Nephron (organoid): ENCODE measurements around the gene ARHGEF7.

Experiments
- H3K27ac Mint-ChIP-seq, 3 experiments: 2 replicates each; pipeline ENCODE4 v1.8.0; 2020; ENCODE audit warnings: mixed read lengths in 3 of 3, mild to moderate bottlenecking in 2 of 3, moderate library complexity in 1 of 3
- H3K27me3 Mint-ChIP-seq: 2 replicates; pipeline ENCODE4 v1.8.0; 2021; ENCODE audit warnings: low read depth, mild to moderate bottlenecking, moderate library complexity, mixed read lengths
- H3K36me3 Mint-ChIP-seq: 2 replicates; pipeline ENCODE4 v1.8.0; 2020; ENCODE audit warnings: low read depth, mixed read lengths
- H3K4me1 Mint-ChIP-seq: 2 replicates; pipeline ENCODE4 v1.8.0; 2020; ENCODE audit warnings: mixed read lengths
- H3K4me3 Mint-ChIP-seq, 3 experiments: 2 replicates each; pipeline ENCODE4 v1.8.0; 2020; ENCODE audit warnings: mild to moderate bottlenecking in 3 of 3, mixed read lengths in 3 of 3, moderate library complexity in 2 of 3
- H3K9me3 Mint-ChIP-seq: 2 replicates; pipeline ENCODE4 v1.8.0; 2020; ENCODE audit warnings: mixed read lengths
- TF ChIP-seq, protein P1 (sequence below), 3 experiments: fragments of 200-600 bp; sonication (generic); IDR thresholded peaks; one replicate each; pipeline ENCODE4 v1.5.0; 2021; ENCODE audit warnings: antibody characterized with exemption in 3 of 3; ENCODE audit not compliant: unreplicated experiment in 3 of 3

Gene ARHGEF7

DNA sequence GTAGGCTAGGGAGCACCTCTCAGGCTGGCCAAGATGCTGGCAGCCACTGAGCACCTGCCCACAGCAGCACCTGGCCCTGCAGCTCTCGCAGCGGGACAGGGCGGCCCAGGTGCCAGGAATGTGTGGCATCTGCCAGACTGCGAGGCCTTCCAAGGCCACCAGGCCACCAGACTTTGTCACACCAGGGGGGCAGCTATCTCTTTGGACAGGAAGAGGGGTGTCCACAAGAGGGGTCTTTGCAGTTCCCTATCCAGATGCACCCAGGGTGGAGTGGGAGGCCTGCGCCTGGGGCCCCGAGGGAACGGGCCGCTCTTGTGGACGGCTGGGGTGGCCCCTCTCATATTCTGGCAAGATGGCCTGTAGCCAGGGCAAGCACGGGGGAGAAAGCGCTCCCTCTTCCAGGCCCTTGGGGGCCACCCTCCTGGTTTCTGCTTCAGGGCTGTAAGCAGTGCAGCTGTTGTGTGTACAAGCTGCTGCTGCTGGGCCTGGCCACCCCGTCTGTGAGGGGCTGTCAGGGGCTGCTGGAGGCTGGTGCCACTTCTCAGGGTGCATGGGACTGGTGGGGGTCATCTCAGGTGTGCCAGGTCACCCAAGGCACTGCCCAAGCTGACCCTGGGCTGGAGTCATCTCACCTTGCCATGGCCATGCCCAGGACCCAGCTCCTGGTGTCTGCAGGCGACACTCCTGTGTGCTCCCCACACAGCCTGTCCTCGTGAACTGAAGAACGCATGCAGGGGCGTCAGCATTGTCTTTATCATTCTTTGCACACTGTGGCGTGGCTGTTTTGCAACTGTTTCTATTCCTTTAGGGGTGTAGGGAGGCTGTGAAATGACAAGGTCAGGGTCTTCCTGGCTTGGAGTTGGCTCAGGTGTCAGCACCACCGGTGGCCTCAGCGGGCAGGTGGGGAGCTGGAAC is 207.1 kb downstream of the ARHGEF7 start:
- H3K9me3 Mint-ChIP-seq = no peaks in the 10 kb centered on the region
- no peak overlapping the region for H3K4me3 Mint-ChIP-seq
- H3K27me3 Mint-ChIP-seq = peaks cover 5% of the 10 kb centered on the region
- TF ChIP-seq, protein P1, sequence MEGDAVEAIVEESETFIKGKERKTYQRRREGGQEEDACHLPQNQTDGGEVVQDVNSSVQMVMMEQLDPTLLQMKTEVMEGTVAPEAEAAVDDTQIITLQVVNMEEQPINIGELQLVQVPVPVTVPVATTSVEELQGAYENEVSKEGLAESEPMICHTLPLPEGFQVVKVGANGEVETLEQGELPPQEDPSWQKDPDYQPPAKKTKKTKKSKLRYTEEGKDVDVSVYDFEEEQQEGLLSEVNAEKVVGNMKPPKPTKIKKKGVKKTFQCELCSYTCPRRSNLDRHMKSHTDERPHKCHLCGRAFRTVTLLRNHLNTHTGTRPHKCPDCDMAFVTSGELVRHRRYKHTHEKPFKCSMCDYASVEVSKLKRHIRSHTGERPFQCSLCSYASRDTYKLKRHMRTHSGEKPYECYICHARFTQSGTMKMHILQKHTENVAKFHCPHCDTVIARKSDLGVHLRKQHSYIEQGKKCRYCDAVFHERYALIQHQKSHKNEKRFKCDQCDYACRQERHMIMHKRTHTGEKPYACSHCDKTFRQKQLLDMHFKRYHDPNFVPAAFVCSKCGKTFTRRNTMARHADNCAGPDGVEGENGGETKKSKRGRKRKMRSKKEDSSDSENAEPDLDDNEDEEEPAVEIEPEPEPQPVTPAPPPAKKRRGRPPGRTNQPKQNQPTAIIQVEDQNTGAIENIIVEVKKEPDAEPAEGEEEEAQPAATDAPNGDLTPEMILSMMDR (IDR thresholded peaks at IDR 0.05; ENCODE audit: unreplicated experiment in 3 of 3) = no peak
- peaks cover 14% of the 10 kb centered on the region for H3K4me1 Mint-ChIP-seq
- no peak overlapping the region for H3K27ac Mint-ChIP-seq
- peaks cover 4% of the 10 kb centered on the region for H3K36me3 Mint-ChIP-seq

DNA sequence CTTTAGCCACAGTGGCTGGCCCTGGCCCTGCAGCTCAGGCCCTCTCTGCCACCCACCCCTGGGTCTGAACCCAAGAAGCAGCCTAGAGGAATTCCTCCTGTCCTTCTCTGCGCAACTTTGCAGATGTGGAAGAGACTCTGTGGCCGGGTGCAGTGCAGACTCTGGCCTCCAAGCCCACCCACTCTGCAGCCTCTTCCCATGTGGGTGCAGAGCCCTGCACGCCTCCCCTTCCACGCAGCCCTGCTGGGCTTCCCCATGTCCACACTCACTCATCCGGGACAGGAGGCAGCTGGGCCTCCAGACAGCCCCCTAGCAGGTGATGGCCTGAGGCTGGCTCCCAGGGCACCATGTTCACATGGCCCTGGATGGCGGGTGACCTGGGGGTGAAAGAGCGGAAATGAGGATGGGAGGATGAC is 207.8 kb downstream of the ARHGEF7 start:
- H3K36me3 Mint-ChIP-seq = peaks cover under 1% of the 10 kb centered on the region

DNA sequence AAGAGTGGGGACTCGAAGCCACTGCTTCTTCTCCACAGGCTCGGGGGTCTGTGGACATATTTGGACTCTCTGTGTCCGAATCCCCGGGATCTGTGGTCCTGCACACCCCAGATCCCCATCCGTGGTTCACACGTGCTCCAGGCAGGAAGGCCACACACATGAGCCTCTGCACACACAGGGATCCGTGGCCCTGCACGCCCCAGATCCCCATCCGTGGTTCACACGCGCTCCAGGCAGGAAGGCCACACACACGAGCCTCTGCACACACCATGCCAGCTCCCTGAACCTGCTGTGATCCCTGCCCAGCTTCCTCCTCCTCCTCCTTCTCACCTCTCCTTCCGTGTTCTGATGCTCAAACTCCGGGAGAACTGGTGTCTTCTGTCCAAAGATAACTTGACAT is 208.4 kb downstream of the ARHGEF7 start:
- no peaks in the 10 kb centered on the region for H3K36me3 Mint-ChIP-seq
- TF ChIP-seq, protein P1 (IDR thresholded peaks at IDR 0.05; ENCODE audit: unreplicated experiment in 3 of 3) = no peak
- no peak overlapping the region for H3K4me3 Mint-ChIP-seq
- no peaks in the 10 kb centered on the region for H3K9me3 Mint-ChIP-seq
- peaks cover 5% of the 10 kb centered on the region for H3K27me3 Mint-ChIP-seq
- H3K27ac Mint-ChIP-seq = no peak overlapping the region
- H3K4me1 Mint-ChIP-seq = peaks cover 14% of the 10 kb centered on the region

More for the DNA sequence above, 207.8 kb downstream of the ARHGEF7 start:
- H3K27me3 Mint-ChIP-seq = peaks cover 5% of the 10 kb centered on the region
- H3K9me3 Mint-ChIP-seq = no peaks in the 10 kb centered on the region
- H3K4me1 Mint-ChIP-seq = peaks cover 14% of the 10 kb centered on the region
- no peak overlapping the region for H3K27ac Mint-ChIP-seq
- TF ChIP-seq, protein P1 (IDR thresholded peaks at IDR 0.05; ENCODE audit: unreplicated experiment in 3 of 3) = no peak
- H3K4me3 Mint-ChIP-seq = no peak overlapping the region

DNA sequence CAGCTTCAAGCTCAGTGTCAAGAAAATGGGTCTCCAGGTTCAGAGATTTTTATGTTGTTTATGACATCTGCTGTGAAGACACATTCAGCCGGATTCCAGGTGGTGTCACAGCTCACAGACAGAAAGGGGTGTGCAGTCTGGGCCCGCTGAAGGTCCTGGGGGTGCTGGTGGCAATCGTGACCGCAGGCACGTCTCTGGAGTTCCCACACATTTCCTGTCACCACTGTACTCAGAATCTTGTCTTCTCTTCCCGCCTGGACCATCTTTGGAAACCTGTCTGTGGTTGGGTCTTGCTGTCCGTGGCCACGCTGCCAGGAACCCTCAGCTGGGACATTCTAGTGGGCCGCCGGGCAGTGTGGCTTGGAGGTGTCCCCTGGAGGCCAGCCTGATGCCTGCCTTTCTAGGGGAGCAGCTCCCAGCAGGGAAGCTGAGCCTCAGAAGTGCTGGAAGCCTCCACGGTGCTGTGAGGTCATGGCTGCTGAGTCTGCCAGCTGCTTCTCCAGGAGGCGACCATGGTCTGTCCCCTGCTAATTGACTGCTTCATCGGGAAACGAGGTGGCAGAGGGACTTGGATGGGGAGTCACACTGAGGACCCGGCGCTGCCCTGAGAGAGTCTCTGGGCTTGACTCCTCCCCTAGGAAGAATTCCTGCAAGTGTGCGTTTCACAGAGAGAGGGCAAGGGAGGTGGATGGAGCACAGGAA is 209.0 kb downstream of the ARHGEF7 start:
- no peak overlapping the region for H3K27ac Mint-ChIP-seq
- peaks cover 14% of the 10 kb centered on the region for H3K4me1 Mint-ChIP-seq
- no peak overlapping the region for H3K4me3 Mint-ChIP-seq
- TF ChIP-seq, protein P1 (IDR thresholded peaks at IDR 0.05; ENCODE audit: unreplicated experiment in 3 of 3) = no peak
- H3K9me3 Mint-ChIP-seq = no peaks in the 10 kb centered on the region
- no peaks in the 10 kb centered on the region for H3K36me3 Mint-ChIP-seq
- H3K27me3 Mint-ChIP-seq = peaks cover 5% of the 10 kb centered on the region

DNA sequence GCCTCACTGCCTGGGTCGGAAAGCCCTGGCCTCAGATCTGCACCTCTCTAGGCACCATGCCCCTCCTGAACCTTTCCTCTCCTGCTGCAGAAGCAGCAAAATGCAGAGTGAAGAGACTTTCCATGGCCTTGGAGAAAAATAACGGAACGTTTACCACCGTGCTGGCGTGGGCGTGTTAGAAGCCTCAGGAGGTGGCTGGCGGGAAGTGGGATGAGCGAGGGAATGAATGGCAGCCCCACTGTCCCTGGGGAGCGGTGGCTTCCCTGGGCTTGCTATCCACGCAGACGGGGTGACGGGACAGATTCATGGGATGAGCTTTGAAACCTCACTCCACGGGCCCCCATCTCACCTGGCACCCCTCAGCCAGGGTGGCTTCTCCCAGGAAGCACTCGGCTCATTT is 209.6 kb downstream of the ARHGEF7 start:
- Mint-ChIP-seq H3K4me1 (peaks cover 14% of the 10 kb centered on the region), H3K9me3 (no peaks in the 10 kb centered on the region), H3K27ac (no peak overlapping the region), H3K4me3 (no peak overlapping the region), H3K27me3 (peaks cover 5% of the 10 kb centered on the region), H3K36me3 (no peaks in the 10 kb centered on the region)
- TF ChIP-seq, protein P1 (IDR thresholded peaks at IDR 0.05; ENCODE audit: unreplicated experiment in 3 of 3) = no peak
